MM.1S (cell line): Measurements from ENCODE around the gene RNASE7.

ENCODE experiments used
- DNase-seq: peaks from one replicate; pipeline ENCODE4 v3.0.0-alpha.2; 2015
- H2AFZ ChIP-seq: fragments of 300-600 bp; sonication (generic); 2 replicates; pipeline ENCODE4 v1.6.0; 2016; ENCODE audit warnings: antibody characterized with exemption, low read length
- H3F3A ChIP-seq: fragments of 300-600 bp; sonication (generic); 2 replicates; pipeline ENCODE4 v1.6.1; 2016; ENCODE audit warnings: mild to moderate bottlenecking, antibody characterized with exemption, low read length, moderate library complexity, mixed read lengths; ENCODE audit not compliant: insufficient read depth
- H3K27ac ChIP-seq: fragments of 300-600 bp; sonication (generic); 2 replicates; pipeline ENCODE4 v1.5.1; 2016; ENCODE audit warnings: mild to moderate bottlenecking, low read length
- H3K27me3 ChIP-seq: fragments of 300-600 bp; sonication (generic); replicated peaks from 2 replicates; pipeline ENCODE4 v1.6.0; 2016; ENCODE audit warnings: low read length; ENCODE audit not compliant: insufficient read depth
- H3K36me3 ChIP-seq: fragments of 300-600 bp; sonication (generic); replicated peaks from 2 replicates; pipeline ENCODE4 v1.6.1; 2016; ENCODE audit warnings: mild to moderate bottlenecking, low read length, mixed read lengths; ENCODE audit not compliant: insufficient read depth
- H3K4me1 ChIP-seq: fragments of 300-600 bp; sonication (generic); 2 replicates; pipeline ENCODE4 v1.6.1; 2016; ENCODE audit warnings: low read length, mixed read lengths
- H3K4me2 ChIP-seq: fragments of 300-600 bp; sonication (generic); 2 replicates; pipeline ENCODE4 v1.6.0; 2016; ENCODE audit warnings: low read depth, low read length
- H3K4me3 ChIP-seq: fragments of 300-600 bp; sonication (generic); 2 replicates; pipeline ENCODE4 v1.5.1; 2016; ENCODE audit warnings: low read length, mixed read lengths
- H3K79me2 ChIP-seq: fragments of 300-600 bp; sonication (generic); 2 replicates; pipeline ENCODE4 v1.6.1; 2016; ENCODE audit warnings: mixed run types, low read length, mixed read lengths
- H3K9ac ChIP-seq: fragments of 300-600 bp; sonication (generic); 2 replicates; pipeline ENCODE4 v1.6.1; 2016; ENCODE audit warnings: low read length, mixed read lengths
- H3K9me2 ChIP-seq: fragments of 300-600 bp; sonication (generic); replicated peaks from 2 replicates; pipeline ENCODE4 v1.6.1; 2016; ENCODE audit warnings: mild to moderate bottlenecking, low read length, mixed read lengths; ENCODE audit not compliant: insufficient read depth
- H3K9me3 ChIP-seq: fragments of 300-600 bp; sonication (generic); replicated peaks from 2 replicates; pipeline ENCODE4 v1.6.1; 2016; ENCODE audit warnings: mild to moderate bottlenecking, low read length, mixed read lengths; ENCODE audit not compliant: insufficient read depth
- H4K20me1 ChIP-seq: fragments of 300-600 bp; sonication (generic); 2 replicates; pipeline ENCODE4 v1.6.1; 2016; ENCODE audit warnings: mild to moderate bottlenecking, low read length, moderate library complexity, mixed read lengths; ENCODE audit not compliant: insufficient read depth
- CTCF ChIP-seq: fragments of 300-600 bp; sonication (generic); IDR thresholded peaks from 2 replicates; pipeline ENCODE4 v1.5.1; 2016; ENCODE audit warnings: antibody characterized with exemption, low read length, mixed read lengths
- EZH2 ChIP-seq: fragments of 300-600 bp; sonication (generic); optimal IDR thresholded peaks from 2 replicates; pipeline ENCODE3; 2017; ENCODE audit warnings: low read depth, mild to moderate bottlenecking, antibody characterized with exemption, low read length, mixed read lengths
- EZH2phosphoT487 ChIP-seq: fragments of 300-600 bp; sonication (generic); IDR thresholded peaks from 2 replicates; pipeline ENCODE4 v1.6.1; 2018; ENCODE audit warnings: antibody characterized with exemption, low read length

Gene RNASE7

GRCh38 chr14:21036751-21037150 is 5.4 kb upstream of the RNASE7 start:
- Histone ChIP-seq H3K4me1 (no peaks in the 10 kb centered on the region), H3K36me3 (no peaks in the 10 kb centered on the region), H3K79me2 (no peaks in the 10 kb centered on the region), H3K9ac (no peak overlapping the region), H4K20me1 (no peaks in the 10 kb centered on the region), H3K4me3 (no peak overlapping the region), H3K4me2 (no peak overlapping the region), H2AFZ (no peak overlapping the region), H3K27me3 (no peaks in the 10 kb centered on the region), H3K9me3 (no peaks in the 10 kb centered on the region), H3K27ac (no peak overlapping the region), H3F3A (no peaks in the 10 kb centered on the region), H3K9me2 (no peaks in the 10 kb centered on the region)
- no peak for TF ChIP-seq EZH2
- no peak for TF ChIP-seq CTCF
- no peak for TF ChIP-seq EZH2phosphoT487
- DNase-seq, result no peak

GRCh38 chr14:21037156-21037555 is 5.0 kb upstream of the RNASE7 start:
- Histone ChIP-seq H2AFZ (no peak overlapping the region), H3K27me3 (no peaks in the 10 kb centered on the region)
- TF ChIP-seq CTCF, result no peak
- TF ChIP-seq EZH2phosphoT487, result no peak
- no peak for TF ChIP-seq EZH2

GRCh38 chr14:21038441-21039422 is 3.4 kb upstream of the RNASE7 start:
- Histone ChIP-seq H3K9ac (no peak overlapping the region), H3K4me3 (no peak overlapping the region), H3K9me2 (no peaks in the 10 kb centered on the region), H3K9me3 (no peaks in the 10 kb centered on the region), H3K36me3 (no peaks in the 10 kb centered on the region), H3K4me1 (no peaks in the 10 kb centered on the region), H3K4me2 (no peak overlapping the region), H3F3A (no peaks in the 10 kb centered on the region), H4K20me1 (no peaks in the 10 kb centered on the region), H3K27ac (no peak overlapping the region), H3K27me3 (no peaks in the 10 kb centered on the region), H3K79me2 (no peaks in the 10 kb centered on the region), H2AFZ (no peak overlapping the region)
- DNase-seq, result no peak
- no peak for TF ChIP-seq EZH2phosphoT487
- no peak for TF ChIP-seq EZH2
- TF ChIP-seq CTCF, result no peak

More at GRCh38 chr14:21037156-21037555, 5.0 kb upstream of the RNASE7 start:
- H3K4me1 ChIP-seq, result no peaks in the 10 kb centered on the region
- H3K4me3 ChIP-seq, result no peak overlapping the region
- no peak overlapping the region for H3K4me2 ChIP-seq
- H3K79me2 ChIP-seq, result no peaks in the 10 kb centered on the region
- DNase-seq, result no peak
- H3K9me3 ChIP-seq, result no peaks in the 10 kb centered on the region
- no peak overlapping the region for H3K9ac ChIP-seq
- H3K36me3 ChIP-seq, result no peaks in the 10 kb centered on the region
- H3F3A ChIP-seq, result no peaks in the 10 kb centered on the region
- no peaks in the 10 kb centered on the region for H4K20me1 ChIP-seq
- H3K27ac ChIP-seq, result no peak overlapping the region
- H3K9me2 ChIP-seq, result no peaks in the 10 kb centered on the region
